DMS53 (cell line): Measurements from ENCODE around the gene SLC25A23.
"Not testable (repeated sequence)": the region's sequence is repeated elsewhere in the genome, so short reads cannot be mapped to it uniquely, and the experiment has no call there.

Experiments
- DNase-seq: peaks from one replicate; lab custom pipeline; 2025; lab: John Stamatoyannopoulos, UW

The SLC25A23 gene

DNA sequence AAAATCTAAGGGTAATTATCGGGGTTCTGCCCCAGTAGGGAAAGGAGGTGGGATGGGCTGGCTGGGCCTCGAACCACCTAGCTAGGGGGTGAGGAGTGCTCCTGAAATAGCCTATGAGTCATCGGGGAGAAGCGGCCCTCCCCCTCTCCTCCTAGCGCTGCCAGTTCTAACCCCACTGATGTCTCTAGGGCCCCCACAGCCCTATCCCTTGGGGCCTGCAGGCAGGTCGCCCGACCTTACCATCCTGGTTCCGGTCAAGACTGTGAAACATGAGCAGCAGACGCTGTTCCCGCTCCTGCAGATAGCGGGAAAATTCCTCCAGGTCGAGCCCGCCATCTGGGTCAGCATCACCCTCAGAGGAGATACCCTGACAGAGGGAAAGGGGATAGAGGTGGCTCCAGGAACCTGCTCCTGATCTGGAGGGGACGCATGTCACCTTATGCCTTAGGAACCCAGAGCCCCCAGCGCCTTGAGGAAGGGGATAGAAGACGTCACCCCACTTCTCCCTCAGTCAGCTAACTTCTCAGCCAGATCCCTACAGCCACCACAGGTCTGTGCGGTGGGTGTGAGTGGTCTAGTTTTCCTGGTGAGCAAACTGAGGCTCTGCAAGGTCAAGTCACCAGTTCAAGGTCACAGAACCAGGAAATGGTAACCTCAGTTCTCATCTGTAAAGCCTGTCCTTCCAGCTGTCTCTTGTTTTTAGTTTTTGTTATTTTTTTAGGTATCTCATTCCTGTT lies 1.5 kb downstream of the SLC25A23 start:
- DNase-seq, result no peak

GRCh38 chr19:6455924-6456323 lies 3.7 kb downstream of the SLC25A23 start:
- no peak for DNase-seq

GRCh38 chr19:6453951-6454565 lies 5.5 kb downstream of the SLC25A23 start:
- DNase-seq, result no peak

GRCh38 chr19:6452899-6453298 lies 6.7 kb downstream of the SLC25A23 start:
- no peak for DNase-seq

DNA sequence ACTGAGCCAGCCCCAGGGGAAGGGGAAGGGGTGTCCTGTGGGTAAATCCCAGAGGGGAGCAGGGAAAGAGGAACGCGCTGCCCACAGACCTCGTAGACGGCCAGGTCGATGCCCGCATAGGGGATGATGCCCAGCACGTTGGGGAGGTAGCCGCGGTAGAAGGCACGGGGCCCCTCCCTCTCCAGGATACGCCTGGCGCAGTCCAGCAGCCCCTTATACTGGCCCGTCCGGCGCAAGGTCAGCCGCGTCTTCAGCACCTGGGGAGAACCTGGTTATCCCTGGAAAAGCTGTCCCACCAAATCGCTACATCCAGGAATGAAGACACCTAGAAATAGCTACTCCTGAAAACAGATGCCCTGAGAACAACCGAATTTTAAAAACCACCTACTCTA lies 7.4 kb downstream of the SLC25A23 start:
- no peak for DNase-seq

GRCh38 chr19:6451583-6452222 lies 7.9 kb downstream of the SLC25A23 start:
- DNase-seq, result no peak

- DNase-seq, result no peak
Measured at GRCh38 chr19:6450166-6450565, 9.4 kb downstream of the SLC25A23 start.

DNA sequence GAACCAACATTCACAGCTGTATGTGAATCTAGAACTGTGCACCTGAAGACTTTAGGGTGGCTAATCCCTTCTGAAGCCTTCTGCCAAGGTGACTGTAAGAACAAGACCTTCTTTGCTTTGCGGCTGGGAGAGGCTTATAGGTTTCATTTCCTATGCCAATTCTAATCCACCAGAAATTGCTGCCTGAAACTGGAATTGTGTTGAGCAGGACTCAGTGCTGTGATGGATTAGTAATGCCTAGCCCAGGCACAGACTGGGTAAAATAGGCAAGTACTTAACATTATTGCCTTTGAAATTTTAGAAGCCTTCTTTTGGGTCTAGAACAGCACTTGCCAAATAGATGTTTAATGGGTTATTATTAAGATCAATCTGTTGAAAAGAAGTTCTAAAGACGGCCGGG lies 11.5 kb downstream of the SLC25A23 start:
- no peak for DNase-seq

GRCh38 chr19:6446452-6446851 lies 13.1 kb downstream of the SLC25A23 start:
- no peak for DNase-seq

DNA sequence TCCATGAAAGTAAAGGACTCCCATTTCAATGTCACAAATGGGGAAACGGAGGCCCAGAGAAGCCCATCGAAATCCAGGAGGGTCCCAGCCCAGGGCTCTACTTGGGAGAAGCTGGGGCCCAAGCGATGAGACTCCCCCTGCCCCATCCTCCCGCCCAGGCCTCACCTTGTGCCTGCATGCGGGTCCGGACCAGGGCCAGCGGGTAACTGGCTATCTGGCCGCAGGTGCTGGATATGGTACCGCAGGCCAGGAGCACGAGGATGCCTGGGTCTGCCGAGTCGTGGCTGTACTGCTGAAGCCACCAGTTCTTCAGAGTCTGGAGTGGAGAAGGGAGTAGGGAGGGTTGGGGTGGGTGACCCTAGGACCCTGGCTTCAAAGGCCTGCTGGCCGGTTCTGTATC lies 15.6 kb downstream of the SLC25A23 start:
- no peak for DNase-seq

GRCh38 chr19:6442087-6442688 lies 17.4 kb downstream of the SLC25A23 start:
- no peak for DNase-seq

GRCh38 chr19:6440905-6441304 lies 18.7 kb downstream of the SLC25A23 start:
- DNase-seq, result no peak

DNA sequence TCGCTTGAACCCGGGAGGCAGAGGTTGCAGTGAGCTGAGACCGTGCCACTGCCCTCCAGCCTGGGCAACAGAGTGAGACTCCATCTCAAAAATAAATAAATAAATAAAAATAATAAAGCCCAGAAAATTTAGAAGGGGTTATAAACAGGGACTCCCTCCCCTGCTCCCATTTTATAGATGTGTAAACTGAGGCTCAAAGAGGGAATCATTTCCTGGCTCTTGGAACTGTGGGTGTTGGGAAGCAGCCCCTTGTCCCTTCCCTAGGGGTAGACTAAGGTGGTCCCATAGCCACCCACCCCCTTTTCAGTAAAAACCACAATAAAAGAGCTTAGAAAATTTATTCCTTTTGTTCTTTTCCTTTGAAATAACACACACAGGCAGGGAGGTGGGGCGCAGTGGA lies 19.8 kb downstream of the SLC25A23 start:
- DNase-seq, result no peak

DNA sequence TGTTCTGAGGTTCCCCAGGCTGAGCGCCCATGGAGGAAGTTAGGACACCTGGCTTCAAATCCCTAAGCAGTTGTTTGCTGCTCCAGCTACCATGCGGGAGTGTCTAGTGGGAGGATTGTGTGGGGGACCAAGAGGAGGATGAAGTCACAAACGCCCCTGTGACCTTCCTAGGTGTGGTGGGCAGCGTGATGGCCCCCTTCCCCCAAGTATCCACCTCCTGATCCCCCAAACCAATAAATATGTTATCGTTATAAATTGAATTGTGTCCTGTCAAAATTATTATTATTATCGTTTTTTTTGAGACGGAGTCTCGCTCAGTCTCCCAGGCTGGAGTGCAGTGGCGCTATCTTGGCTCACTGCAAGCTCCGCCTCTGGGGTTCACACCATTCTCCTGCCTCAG lies 25.9 kb downstream of the SLC25A23 start, which contains the start of gene SLC25A41:
Gene SLC25A41 (minus strand): TSS at position 101 of the 400 bp plus-strand sequence. CDS start 70 bp downstream, at position 31.
- no peak for DNase-seq

- no peak for DNase-seq
Measured at GRCh38 chr19:6433165-6433564, 26.4 kb downstream of the SLC25A23 start.

DNA sequence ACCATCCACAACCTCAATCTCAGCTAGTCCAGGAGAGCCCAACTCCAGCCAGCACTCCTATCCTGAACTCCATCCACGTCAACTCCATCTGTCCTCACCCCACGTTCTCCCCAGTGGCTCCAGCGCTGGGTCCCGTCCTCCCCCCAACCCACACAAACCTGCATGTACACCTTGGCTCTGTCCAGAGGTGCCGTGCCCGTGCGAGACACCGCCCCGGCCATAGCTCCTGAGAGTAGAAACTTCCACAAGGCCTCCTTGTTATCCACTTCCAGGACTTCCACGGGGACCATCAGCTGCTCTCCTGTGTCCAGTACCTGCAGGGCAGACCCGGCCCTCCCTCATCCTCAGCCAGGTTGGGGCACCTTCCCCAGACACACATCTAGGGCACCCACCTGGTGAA lies 27.7 kb downstream of the SLC25A23 start:
- DNase-seq, result no peak

DNA sequence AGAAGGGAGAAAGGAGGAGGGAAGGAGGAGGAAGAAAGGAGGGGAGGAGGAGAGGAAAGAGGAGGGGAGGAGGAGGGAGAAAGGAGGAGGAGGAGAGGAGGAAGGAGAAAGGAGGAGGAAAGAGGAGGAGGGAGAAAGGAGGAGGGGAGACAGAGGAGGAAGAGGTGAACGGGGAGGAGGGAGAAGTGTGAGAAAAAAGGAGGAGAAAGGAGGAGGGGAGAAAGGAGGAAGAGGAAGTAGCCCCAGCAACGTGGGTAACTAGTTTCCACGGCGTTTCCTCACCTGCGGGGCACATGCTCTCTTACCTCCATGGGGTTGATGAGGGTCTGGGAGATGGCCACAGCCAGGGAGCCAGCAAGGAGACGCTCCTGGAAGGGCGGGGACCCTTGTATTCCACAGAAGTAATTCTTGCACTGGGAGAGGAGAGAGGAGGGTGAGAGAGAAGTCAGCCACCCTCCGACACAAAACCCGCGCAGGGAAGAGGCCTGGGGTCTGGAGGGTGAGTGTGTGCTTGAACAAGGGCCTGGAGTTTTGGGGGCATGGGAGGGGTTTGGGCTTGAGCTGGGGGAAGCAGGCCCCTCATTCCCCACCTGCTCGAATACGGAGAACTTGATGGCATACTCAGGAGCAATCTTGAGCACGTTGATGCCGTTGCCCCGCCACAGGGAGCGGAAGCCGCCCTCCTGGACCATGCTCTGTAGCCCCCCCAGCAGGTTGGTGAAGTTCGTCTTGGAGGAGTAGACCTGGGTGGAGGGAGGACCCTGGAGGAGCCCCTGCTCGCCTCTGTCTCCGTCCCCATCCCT lies 30.0 kb downstream of the SLC25A23 start:
- DNase-seq, result no peak

GRCh38 chr19:6428692-6429418 lies 30.7 kb downstream of the SLC25A23 start:
- not testable (repeated sequence) for DNase-seq

DNA sequence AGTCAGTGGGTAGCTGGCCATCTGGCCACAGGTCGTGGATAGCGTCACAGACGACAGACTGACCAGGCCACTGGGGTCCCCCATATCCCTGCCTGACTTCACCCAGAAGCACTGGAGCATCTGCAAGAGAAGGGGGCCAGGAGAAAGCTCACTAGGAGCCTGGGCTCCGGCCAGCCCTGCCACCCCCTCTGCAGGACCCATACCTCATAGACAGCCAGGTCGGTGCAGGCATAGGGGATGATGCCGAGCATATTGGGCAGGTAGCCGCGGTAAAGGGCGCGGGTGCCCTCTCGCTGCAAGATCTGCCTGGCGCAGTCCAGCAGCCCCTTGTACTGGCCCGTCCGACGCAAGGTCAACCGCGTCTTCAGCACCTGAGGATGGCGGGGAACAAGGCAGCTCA lies 32.5 kb downstream of the SLC25A23 start:
- no peak for DNase-seq

DNA sequence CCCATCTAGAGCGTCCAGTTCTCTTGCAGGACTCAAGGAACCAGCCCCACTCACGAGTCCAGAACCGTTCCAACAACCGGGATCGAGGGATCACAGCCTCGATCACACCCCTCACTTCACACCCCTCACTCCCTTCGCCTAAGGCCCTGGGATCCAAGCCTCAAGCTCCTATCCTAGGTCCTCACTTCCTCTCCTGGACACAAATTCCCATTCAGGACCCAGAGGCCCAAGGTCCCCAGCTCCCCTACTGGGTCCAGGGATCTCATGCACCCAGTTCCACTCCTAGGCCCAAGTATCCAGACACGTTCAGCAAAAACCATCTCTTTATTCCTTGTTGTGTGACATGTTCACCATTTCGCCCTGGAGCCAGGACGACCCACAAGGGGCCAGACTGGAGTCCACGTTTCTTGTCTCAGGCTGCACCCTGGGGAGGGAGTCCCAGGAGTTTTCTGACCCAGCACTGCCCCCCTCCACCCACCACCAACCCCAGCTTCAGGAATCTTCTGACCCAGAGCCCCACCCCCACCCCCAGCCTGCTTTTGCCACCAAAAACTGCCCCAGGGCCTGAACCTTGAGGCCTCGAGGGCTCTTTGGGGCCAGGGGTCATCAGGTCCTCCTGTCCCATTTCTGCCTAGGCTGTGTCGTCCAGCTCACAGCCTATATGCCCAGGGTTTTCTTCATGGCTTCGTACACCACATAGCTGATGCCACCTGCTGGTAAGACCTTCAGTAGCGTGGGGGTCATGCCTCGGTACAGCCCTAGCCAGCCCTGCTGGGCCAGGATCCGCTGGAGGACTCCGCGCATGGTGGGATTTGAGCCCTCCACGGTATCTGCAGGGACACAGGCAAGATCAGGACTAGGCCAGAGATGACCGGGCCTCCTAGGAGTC lies 33.6 kb downstream of the SLC25A23 start:
- DNase-seq, result peak; percentile 18
